HEK293 (cell line): ENCODE measurements around the gene GLYATL3.

Experiments used
- GLI2 ChIP-seq: fragments of 450-650 bp; formaldehyde crosslinking; IDR thresholded peaks from 2 replicates; pipeline ENCODE4; 2017; ENCODE audit warnings: missing biosample characterization, missing genetic modification characterization, low read depth, borderline replicate concordance
- HIC1 ChIP-seq: fragments of 450-650 bp; formaldehyde crosslinking; IDR thresholded peaks from 2 replicates; pipeline ENCODE4 v1.5.1; 2016; ENCODE audit warnings: missing biosample characterization, missing genetic modification characterization
- KLF10 ChIP-seq: fragments of 450-650 bp; IDR thresholded peaks from 2 replicates; pipeline ENCODE4 v1.5.1; 2018; ENCODE audit warnings: missing biosample characterization, mild to moderate bottlenecking, missing genetic modification characterization
- KLF17 ChIP-seq: fragments of 450-650 bp; formaldehyde crosslinking; IDR thresholded peaks from 2 replicates; pipeline ENCODE4 v1.5.1; 2016; ENCODE audit warnings: missing biosample characterization, missing genetic modification characterization
- KLF8 ChIP-seq: fragments of 450-650 bp; formaldehyde crosslinking; IDR thresholded peaks from 2 replicates; pipeline ENCODE4 v1.5.1; 2016; ENCODE audit warnings: missing biosample characterization, missing genetic modification characterization
- OSR2 ChIP-seq: fragments of 450-650 bp; formaldehyde crosslinking; IDR thresholded peaks from 2 replicates; pipeline ENCODE4 v1.5.1; 2016; ENCODE audit warnings: missing biosample characterization, missing genetic modification characterization
- RBAK ChIP-seq: fragments of 450-650 bp; formaldehyde crosslinking; IDR thresholded peaks from 2 replicates; pipeline ENCODE4 v1.5.1; 2016; ENCODE audit warnings: missing biosample characterization, missing genetic modification characterization
- SETDB1 ChIP-seq: IDR thresholded peaks from one replicate; pipeline ENCODE4 v1.6.1; 2017; ENCODE audit warnings: mild to moderate bottlenecking, low read length, moderate library complexity, mixed read lengths; ENCODE audit not compliant: insufficient read length
- SP2 ChIP-seq: fragments of 450-650 bp; formaldehyde crosslinking; IDR thresholded peaks from 2 replicates; pipeline ENCODE4 v1.5.1; 2016; ENCODE audit warnings: missing biosample characterization, missing genetic modification characterization
- ZFP69B ChIP-seq: fragments of 450-650 bp; formaldehyde crosslinking; IDR thresholded peaks from 2 replicates; pipeline ENCODE4 v1.5.1; 2016; ENCODE audit warnings: missing biosample characterization, missing genetic modification characterization
- ZNF132 ChIP-seq: fragments of 450-650 bp; formaldehyde crosslinking; IDR thresholded peaks from 2 replicates; pipeline ENCODE4 v1.5.1; 2017; ENCODE audit warnings: missing biosample characterization, missing genetic modification characterization, borderline replicate concordance
- ZNF184 ChIP-seq: fragments of 450-650 bp; IDR thresholded peaks from 2 replicates; pipeline ENCODE4 v1.5.1; 2018; ENCODE audit warnings: missing biosample characterization, mild to moderate bottlenecking, missing genetic modification characterization
- ZNF211 ChIP-seq: fragments of 450-650 bp; formaldehyde crosslinking; IDR thresholded peaks from 2 replicates; pipeline ENCODE4 v1.5.1; 2016; ENCODE audit warnings: low read depth, missing biosample characterization, missing genetic modification characterization
- ZNF223 ChIP-seq: fragments of 450-650 bp; formaldehyde crosslinking; IDR thresholded peaks from 2 replicates; pipeline ENCODE4 v1.5.1; 2016; ENCODE audit warnings: missing biosample characterization, missing genetic modification characterization
- ZNF266 ChIP-seq: fragments of 450-650 bp; formaldehyde crosslinking; IDR thresholded peaks from 2 replicates; pipeline ENCODE4 v1.5.1; 2016; ENCODE audit warnings: missing biosample characterization, missing genetic modification characterization, low read depth
- ZNF324 ChIP-seq: fragments of 450-650 bp; formaldehyde crosslinking; IDR thresholded peaks from 2 replicates; pipeline ENCODE4 v1.5.1; 2016; ENCODE audit warnings: missing biosample characterization, missing genetic modification characterization
- ZNF335 ChIP-seq: fragments of 450-650 bp; formaldehyde crosslinking; conservative IDR thresholded peaks from 2 replicates; pipeline ENCODE4 v1.5.1; 2016; ENCODE audit warnings: missing biosample characterization, missing genetic modification characterization
- ZNF391 ChIP-seq: fragments of 450-650 bp; formaldehyde crosslinking; IDR thresholded peaks from 2 replicates; pipeline ENCODE4 v1.5.1; 2016; ENCODE audit warnings: low read depth, missing biosample characterization, missing genetic modification characterization, borderline replicate concordance
- ZNF398 ChIP-seq: fragments of 450-650 bp; formaldehyde crosslinking; IDR thresholded peaks from 2 replicates; pipeline ENCODE4 v1.5.1; 2017; ENCODE audit warnings: missing biosample characterization, missing genetic modification characterization
- ZNF404 ChIP-seq: fragments of 450-650 bp; formaldehyde crosslinking; IDR thresholded peaks from 2 replicates; pipeline ENCODE4 v1.5.1; 2017; ENCODE audit warnings: missing biosample characterization, missing genetic modification characterization
- ZNF501 ChIP-seq: fragments of 450-650 bp; formaldehyde crosslinking; IDR thresholded peaks from 2 replicates; pipeline ENCODE4 v1.5.1; 2016; ENCODE audit warnings: missing biosample characterization, missing genetic modification characterization
- ZNF510 ChIP-seq: fragments of 450-650 bp; formaldehyde crosslinking; IDR thresholded peaks from 2 replicates; pipeline ENCODE4 v1.5.1; 2018; ENCODE audit warnings: mild to moderate bottlenecking, missing genetic modification characterization, missing biosample characterization; ENCODE audit not compliant: insufficient replicate concordance
- ZNF558 ChIP-seq: fragments of 450-650 bp; formaldehyde crosslinking; IDR thresholded peaks from 2 replicates; pipeline ENCODE4 v1.5.1; 2016; ENCODE audit warnings: missing biosample characterization, missing genetic modification characterization
- ZNF623 ChIP-seq: fragments of 450-650 bp; formaldehyde crosslinking; IDR thresholded peaks from 2 replicates; pipeline ENCODE4 v1.5.1; 2016; ENCODE audit warnings: missing biosample characterization, missing genetic modification characterization
- ZNF658 ChIP-seq: fragments of 450-650 bp; formaldehyde crosslinking; IDR thresholded peaks from 2 replicates; pipeline ENCODE4; 2016; ENCODE audit warnings: missing biosample characterization, missing genetic modification characterization
- ZNF660 ChIP-seq: fragments of 450-650 bp; IDR thresholded peaks from 2 replicates; pipeline ENCODE4 v1.5.1; 2018; ENCODE audit warnings: missing biosample characterization, mild to moderate bottlenecking, missing genetic modification characterization
- ZNF791 ChIP-seq: fragments of 450-650 bp; formaldehyde crosslinking; IDR thresholded peaks from 2 replicates; pipeline ENCODE4 v1.5.1; 2016; ENCODE audit warnings: missing biosample characterization, missing genetic modification characterization
- ZSCAN23 ChIP-seq: fragments of 450-650 bp; formaldehyde crosslinking; IDR thresholded peaks from 2 replicates; pipeline ENCODE4 v1.5.1; 2016; ENCODE audit warnings: missing biosample characterization, missing genetic modification characterization
- ZSCAN30 ChIP-seq: fragments of 450-650 bp; IDR thresholded peaks from 2 replicates; pipeline ENCODE4 v1.5.1; 2018; ENCODE audit warnings: missing biosample characterization, mild to moderate bottlenecking, missing genetic modification characterization, moderate library complexity
- TF ChIP-seq, protein P1 (sequence below): fragments of 450-650 bp; formaldehyde crosslinking; IDR thresholded peaks from 2 replicates; pipeline ENCODE4 v1.5.1; 2017; ENCODE audit warnings: missing biosample characterization, mild to moderate bottlenecking, missing genetic modification characterization, moderate library complexity
- TF ChIP-seq, protein P2 (sequence below): fragments of 450-650 bp; formaldehyde crosslinking; IDR thresholded peaks from 2 replicates; pipeline ENCODE4 v1.5.1; 2017; ENCODE audit warnings: missing biosample characterization, missing genetic modification characterization

The GLYATL3 gene

DNA sequence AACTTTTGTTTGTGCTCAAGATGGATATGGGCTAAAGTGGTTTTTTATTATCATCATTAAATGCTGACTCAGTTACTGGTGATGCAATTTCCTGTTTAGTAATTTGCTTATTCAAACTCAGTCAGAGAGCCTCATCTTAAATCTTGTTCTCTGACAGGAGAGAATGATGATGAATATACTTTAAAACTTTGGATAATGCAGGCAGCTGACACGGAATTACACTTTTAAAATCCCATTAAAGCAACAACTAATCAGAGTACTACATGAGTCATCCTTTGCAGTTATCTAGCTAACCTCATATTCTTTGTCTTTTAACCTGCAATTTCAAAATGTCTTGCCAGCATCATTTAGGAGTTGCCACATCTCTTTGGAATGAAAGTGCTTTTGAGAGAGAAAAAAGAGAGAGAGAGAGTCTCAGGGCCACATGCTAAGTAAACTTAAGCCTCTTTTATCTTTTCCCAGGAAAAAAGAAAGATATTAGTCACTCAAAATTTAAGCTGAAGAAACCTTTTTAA, 41.5 kb downstream of the GLYATL3 start (continued):
- TF ChIP-seq ZNF132 (tag by site-specific recombination) (no peak), HIC1 (tag by site-specific recombination) (peak; percentile 95), ZNF184 (tag by site-specific recombination) (peak; percentile 93), KLF10 (peak; percentile 91), OSR2 (tag by site-specific recombination) (peak; percentile 87), ZFP69B (peak; percentile 81), RBAK (no peak), ZNF558 (peak; percentile 84), ZNF391 (tag by site-specific recombination) (peak; percentile 71; the same call in 1 of the 2 replicates), ZNF211 (tag by site-specific recombination) (no peak), ZNF324 (peak; percentile 92), ZSCAN30 (0 out of 2 replicates have a peak, but pooled peaks have one; percentile 37), ZNF623 (peak; percentile 42; the same call in 1 of the 2 replicates), SP2 (peak; percentile 51), ZNF658 (tag by site-specific recombination) (no peak), ZNF404 (tag by site-specific recombination) (no peak), ZNF510 (tag by site-specific recombination) (peak; percentile 38), GLI2 (peak; percentile 65; the same call in 1 of the 2 replicates), ZNF335 (tag by site-specific recombination) (peak; percentile 30; the same call in 1 of the 2 replicates), ZNF501 (peak; percentile 81; the same call in 1 of the 2 replicates), ZNF398 (tag by site-specific recombination) (peak; percentile 53), ZNF791 (tag by site-specific recombination) (no peak), ZNF660 (tag by site-specific recombination) (peak; percentile 58; the same call in 1 of the 2 replicates), ZNF223 (tag by site-specific recombination) (no peak), ZSCAN23 (tag by site-specific recombination) (peak; percentile 86; the same call in 1 of the 2 replicates), KLF8 (tag by site-specific recombination) (peak; percentile 87), KLF17 (tag by site-specific recombination) (peak; percentile 57; the same call in 1 of the 2 replicates), ZNF266 (tag by site-specific recombination) (no peak), SETDB1 (peak; percentile 23)
- TF ChIP-seq, protein P1, sequence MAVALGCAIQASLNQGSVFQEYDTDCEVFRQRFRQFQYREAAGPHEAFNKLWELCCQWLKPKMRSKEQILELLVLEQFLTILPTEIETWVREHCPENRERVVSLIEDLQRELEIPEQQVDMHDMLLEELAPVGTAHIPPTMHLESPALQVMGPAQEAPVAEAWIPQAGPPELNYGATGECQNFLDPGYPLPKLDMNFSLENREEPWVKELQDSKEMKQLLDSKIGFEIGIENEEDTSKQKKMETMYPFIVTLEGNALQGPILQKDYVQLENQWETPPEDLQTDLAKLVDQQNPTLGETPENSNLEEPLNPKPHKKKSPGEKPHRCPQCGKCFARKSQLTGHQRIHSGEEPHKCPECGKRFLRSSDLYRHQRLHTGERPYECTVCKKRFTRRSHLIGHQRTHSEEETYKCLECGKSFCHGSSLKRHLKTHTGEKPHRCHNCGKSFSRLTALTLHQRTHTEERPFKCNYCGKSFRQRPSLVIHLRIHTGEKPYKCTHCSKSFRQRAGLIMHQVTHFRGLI (tag by site-specific recombination): 0 out of 2 replicates have a peak, but pooled peaks have one; percentile 39
- TF ChIP-seq, protein P2, sequence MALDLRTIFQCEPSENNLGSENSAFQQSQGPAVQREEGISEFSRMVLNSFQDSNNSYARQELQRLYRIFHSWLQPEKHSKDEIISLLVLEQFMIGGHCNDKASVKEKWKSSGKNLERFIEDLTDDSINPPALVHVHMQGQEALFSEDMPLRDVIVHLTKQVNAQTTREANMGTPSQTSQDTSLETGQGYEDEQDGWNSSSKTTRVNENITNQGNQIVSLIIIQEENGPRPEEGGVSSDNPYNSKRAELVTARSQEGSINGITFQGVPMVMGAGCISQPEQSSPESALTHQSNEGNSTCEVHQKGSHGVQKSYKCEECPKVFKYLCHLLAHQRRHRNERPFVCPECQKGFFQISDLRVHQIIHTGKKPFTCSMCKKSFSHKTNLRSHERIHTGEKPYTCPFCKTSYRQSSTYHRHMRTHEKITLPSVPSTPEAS (tag by site-specific recombination): peak; percentile 50; the same call in 1 of the 2 replicates
